HG03097 (cell line): ENCODE results near the gene MAD1L1.
A peak's percentile ranks its signal among the peaks of the same experiment; 100 is the strongest.

Source experiments
- ATAC-seq: cut with Tn5 transposase; IDR thresholded peaks from one replicate; pipeline ENCODE4 v1.9.1; 2021; ENCODE audit not compliant: unreplicated experiment, low FRiP score

Gene MAD1L1

DNA sequence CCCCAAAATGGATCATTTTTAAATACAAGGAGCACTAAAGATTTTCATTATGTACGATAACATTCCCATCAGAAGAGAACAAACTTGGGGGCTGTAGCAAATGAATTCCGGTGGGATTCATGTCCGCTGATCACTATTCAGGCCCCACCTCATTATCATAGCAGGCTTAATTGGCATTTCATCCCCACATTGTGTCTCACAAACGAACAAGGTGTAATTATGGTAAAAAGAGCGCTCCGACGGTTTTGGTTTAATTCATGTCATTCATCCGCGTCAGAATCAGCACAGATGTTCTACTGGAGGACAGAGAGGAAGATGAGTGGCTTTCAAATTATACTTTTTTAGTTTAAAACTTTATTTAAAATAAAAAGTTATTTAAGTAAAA lies 124.7 kb downstream of the MAD1L1 start:
- no peak for ATAC-seq

DNA sequence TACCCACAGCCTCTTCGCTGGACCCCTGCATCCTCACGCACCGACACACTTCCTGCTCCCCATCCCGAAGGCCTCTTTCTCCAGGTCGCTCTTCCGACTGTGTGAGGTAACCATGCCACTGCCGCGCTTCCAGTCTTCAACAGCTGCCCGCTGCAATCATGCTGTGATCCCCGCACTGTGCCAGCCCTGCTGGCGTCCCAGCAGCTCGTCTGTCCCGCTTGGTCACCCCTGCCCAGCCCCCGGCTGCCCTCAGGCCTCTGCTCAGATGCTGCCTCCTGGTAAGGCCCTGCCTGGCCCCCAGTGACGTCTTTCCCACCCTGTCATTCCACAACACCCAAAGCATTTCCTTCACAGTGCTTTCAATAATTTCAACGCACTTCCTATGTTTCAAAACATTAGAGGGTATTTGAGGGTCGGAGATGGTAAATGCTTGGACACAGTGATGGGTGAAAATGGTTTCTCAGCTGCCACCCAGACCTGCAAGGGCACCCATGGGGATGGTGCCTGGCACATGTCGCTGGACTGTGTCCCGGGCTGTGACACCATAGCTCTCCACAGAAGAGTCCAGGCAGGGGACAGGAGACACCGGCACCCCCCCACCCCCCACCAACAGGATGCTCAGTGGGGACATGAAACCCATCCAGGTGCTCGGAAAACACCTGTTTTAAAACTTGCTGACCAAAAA lies 125.2 kb downstream of the MAD1L1 start:
- no peak for ATAC-seq

- no peak for ATAC-seq
Measured at GRCh38 chr7:2106924-2107323, 125.8 kb downstream of the MAD1L1 start.

GRCh38 chr7:2106440-2106839 lies 126.3 kb downstream of the MAD1L1 start:
- no peak for ATAC-seq

DNA sequence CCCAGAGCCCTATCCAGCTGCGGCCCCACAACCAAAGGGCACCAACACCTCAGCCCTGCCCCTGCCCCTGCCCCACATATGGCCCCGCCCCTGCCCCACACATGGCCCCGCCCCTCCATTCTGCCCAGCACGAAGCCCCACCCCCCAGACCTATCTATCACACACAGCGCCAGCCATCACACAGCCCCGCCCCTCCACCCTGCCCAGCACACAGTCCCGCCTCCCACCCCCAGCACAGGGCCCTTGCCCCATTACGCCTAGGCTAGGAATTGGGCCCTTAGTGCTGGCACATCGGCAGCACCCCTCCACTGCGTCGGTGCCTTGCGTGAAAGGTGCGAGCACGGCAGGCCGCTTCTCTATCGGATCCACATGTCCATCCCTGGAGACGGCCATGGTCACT lies 126.8 kb downstream of the MAD1L1 start:
- ATAC-seq = no peak

- ATAC-seq = no peak
Measured at GRCh38 chr7:2105280-2105679, 127.5 kb downstream of the MAD1L1 start.

DNA sequence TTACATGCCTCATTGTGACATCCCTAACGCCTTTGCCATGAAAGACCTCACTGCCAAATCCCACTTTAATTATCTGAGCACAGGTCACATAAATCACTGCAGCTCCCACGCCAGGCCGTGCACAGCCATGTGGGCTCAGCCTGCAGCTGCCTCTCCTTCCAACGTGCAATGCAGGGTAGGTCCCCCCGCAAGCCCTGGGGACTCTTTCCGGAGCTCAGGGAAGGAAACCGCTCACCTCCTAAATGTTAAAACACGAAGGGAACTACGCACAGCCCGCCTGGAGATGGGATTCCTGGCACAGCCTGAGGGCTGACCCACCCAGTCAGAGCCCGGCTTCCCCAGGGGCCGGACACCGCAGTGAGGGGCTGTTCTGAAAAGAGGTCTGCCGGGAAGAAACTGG lies 128.0 kb downstream of the MAD1L1 start:
- ATAC-seq = no peak

GRCh38 chr7:2104107-2104710 lies 128.5 kb downstream of the MAD1L1 start:
- ATAC-seq = no peak

DNA sequence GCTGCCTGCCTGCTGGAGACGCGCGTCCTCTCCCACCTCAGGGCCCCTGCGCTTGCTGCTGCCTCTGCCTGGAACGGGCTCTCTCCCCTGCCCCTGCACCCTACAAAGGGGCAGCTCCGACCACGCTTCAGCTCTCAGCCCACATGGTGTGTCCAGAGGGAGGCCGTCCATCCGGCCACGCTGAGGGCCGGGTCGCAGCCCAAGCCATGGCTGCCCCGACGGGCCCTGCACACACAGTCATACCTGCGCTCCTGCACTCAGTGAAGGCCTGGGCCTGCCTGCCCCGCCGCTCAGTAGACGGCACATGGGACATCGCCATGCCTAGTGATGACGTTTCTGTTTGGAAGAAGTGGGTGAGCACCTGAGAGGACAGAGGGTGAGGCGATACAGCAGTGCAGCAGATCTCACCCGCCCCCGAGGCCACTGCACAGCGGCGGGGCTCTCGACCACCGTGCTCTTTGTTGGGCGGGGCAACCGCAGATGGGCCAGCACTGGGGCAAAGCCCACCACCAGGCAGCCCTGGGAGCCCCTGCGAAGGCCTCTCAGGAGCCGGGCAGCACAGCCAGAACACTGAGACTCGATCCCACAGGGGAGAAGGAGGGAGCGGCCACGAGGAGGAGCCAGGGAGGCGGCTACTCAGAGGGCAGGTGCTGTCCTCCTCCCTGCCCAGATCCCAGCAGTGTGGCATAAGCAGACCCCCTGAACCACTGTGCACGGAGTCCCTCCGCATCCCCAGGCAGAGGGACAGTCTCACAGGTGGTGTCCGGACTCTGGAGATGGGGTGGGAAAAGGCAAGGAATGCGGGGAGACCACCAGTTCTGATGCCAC lies 129.5 kb downstream of the MAD1L1 start:
- no peak for ATAC-seq

- ATAC-seq = no peak
Measured at GRCh38 chr7:2102375-2102723, 130.4 kb downstream of the MAD1L1 start.

DNA sequence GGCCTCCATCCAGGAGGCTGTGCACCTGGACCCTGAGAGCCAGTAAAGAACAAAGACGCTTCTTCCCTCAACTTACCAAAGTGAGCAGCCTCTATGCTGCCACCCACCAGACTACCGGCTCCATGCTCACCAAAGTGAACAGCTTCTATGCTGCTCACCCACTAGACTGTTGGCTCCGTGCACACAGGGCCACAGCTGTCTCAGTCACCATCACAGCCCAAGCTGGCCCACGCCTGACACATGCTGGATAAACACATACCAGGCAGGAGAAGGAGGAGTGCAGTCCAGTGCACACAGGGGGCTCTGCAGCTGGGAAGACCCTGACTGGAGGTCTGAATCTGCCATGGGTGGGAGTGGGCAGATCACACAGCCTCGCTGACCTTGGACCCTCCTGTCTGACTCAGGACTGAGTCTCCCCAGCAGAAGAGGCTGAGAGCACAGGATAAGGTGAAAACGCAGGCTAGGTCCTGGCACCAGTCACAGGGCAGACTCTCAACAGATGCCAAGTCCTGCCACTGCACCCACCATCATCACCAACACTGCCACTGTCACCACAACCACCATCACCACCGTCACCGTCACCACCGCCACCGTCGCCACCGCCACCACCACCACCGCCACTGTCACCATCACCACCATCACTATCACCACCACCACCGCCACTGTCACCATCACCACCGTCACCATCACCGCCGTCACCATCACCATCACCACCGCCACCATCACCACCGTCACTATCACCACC lies 130.9 kb downstream of the MAD1L1 start:
- ATAC-seq = no peak

- ATAC-seq = peak; percentile 53
Measured at GRCh38 chr7:2100278-2101208, 132.2 kb downstream of the MAD1L1 start.

DNA sequence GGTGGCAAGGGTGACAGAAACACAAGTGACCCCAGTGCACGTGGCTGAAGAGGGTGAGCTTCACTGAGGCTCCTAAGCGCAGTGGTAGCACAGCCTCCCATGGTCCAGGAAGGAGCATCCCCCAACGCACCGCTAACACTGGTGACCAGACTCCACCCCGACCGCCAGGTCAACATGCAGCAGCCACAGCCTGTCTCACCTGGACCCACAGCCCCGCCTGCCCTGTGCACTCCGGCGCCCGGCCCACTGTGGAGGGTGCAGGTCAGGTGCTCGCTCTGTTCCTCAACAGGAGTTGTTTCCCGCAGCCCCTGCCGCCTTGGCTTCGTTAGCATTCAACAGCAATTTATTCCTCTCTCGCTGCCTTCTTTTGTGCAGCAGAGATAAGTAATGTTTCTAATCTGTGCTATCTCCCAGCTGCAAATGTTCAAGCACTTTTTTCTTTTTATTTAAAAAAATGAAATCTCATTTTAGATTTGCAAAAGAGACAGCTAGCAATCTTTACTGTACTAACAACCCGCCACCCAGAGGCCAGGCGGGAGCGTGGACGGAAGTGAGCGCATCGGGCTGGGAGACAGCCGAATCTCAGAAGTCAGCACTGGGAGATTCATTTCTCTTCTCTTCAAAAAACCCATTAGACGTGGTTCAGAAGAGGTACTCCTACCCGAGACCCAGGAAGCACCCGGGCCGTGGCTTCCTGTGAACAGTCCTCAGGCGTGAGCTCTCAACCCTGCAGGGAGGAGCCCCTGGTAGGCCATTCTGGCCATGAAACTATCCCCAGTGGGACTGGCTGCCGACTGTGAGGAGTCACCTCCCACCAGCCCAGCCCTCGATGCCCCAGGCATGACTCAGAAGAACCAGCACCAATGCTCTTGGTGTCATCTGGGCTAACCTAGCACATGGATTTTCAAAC lies 133.4 kb downstream of the MAD1L1 start:
- no peak for ATAC-seq

- ATAC-seq = no peak
Measured at GRCh38 chr7:2098496-2098895, 134.2 kb downstream of the MAD1L1 start.

- no peak for ATAC-seq
Measured at GRCh38 chr7:2098056-2098455, 134.7 kb downstream of the MAD1L1 start.

DNA sequence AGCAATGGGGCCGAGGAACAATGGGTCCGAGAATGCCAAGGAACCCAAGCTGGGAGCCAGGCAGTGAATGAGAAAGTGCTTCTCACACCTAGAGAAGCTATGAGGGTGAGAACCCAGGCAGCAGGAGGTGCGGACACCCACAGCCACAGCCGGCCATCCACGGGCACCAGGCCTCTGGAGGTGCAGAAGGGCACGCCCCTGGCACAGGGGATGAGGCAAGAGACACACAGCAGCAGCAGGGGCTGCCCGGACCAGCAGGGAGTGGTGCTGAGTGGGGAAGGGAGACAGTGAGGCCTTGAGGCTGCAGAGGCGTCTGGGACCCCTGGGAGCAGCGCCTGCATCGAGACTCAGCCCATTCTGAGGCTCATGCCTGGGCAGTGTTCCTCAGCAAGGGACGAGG lies 135.3 kb downstream of the MAD1L1 start:
- no peak for ATAC-seq

GRCh38 chr7:2096692-2097387 lies 135.9 kb downstream of the MAD1L1 start:
- ATAC-seq = no peak

DNA sequence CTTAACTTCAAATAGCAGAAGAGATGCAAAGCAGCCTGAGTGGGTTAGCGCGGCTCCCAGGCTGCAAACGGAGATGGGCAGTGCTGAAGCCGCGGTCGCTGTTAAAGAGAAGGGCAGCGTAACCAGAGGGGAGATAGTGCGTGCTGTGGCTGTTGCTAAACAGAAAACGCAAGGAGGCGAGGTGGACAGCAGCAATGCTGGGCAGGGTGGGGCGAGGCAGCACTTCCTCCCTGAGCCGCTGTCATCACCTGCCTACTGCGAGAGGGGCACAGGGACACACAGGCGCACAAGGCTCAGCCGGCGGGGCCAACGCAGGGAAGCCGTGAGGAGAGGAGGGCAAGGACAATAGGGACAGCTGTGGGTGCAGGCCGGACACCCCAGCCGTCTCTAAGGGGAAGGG lies 137.3 kb downstream of the MAD1L1 start:
- ATAC-seq = no peak
